GM12874 (cell line): ENCODE data around the gene COL9A2.

ENCODE experiments used
- CTCF ChIP-seq: IDR thresholded peaks from 2 replicates; pipeline ENCODE4 v1.5.1; 2011; ENCODE audit warnings: low read depth, mild to moderate bottlenecking, control low read depth, low read length, moderate library complexity; ENCODE audit not compliant: insufficient read depth

COL9A2 gene

GRCh38 chr1:40316595-40317393, at the start of gene COL9A2:
Gene COL9A2, minus strand, starts transcription at chr1:40317286. Its CDS starts 89 bp downstream, at chr1:40317197.
- TF ChIP-seq CTCF, result no peak

GRCh38 chr1:40363721-40364120, 46.6 kb upstream of the COL9A2 start:
- peak; percentile 50; the same call in 1 of the 2 replicates for TF ChIP-seq CTCF

GRCh38 chr1:40362699-40363098, 45.6 kb upstream of the COL9A2 start:
- TF ChIP-seq CTCF, result no peak

GRCh38 chr1:40362199-40362598, 45.1 kb upstream of the COL9A2 start:
- TF ChIP-seq CTCF, result no peak

DNA sequence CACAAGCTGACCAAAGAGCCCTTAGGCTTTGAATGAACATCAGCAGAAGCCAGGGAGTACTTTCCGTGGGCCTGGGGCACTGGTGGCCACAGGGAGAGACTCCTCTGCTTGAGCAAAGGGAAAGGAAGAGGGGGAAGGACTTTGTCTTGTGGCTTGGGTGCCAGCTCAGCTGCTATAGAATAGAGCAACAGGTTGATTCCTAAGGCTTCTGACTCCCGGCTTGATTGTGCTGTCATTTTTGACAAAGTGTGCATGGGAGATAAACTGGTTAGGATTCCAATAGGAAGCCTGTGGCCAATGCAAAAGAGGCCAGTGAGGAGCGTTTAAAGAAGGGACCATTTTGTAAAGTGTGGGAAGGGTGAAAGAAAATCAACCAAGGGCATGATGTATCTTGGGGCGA, 44.6 kb upstream of the COL9A2 start:
- no peak for TF ChIP-seq CTCF

DNA sequence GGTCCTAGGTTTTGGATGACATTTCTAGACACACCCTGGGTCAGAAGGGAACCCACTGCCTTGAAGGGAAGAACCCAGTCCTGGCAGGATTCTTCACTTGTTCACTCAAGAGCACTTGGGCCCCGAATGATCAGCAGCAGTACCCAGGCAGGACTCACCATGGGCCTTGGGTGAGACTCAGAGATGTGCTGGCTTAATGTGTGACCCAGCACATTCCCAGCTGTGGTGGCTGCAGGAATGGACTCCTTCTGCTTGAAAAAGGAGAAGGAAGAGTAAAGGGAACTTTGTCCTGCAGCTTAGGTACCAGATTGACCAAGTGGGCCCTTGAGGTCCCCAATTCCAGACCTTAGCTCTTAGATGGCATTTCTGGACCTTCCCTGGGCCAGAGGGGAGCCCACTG, 44.1 kb upstream of the COL9A2 start:
- TF ChIP-seq CTCF, result no peak

GRCh38 chr1:40360631-40361030, 43.5 kb upstream of the COL9A2 start:
- TF ChIP-seq CTCF, result no peak
